HEK293T (cell line): ENCODE data around the gene CC2D1A.

ENCODE experiments used
- FOXA1 ChIP-seq: fragments of 450-650 bp; IDR thresholded peaks from 2 replicates; pipeline ENCODE4 v1.6.1; 2016; ENCODE audit warnings: mild to moderate bottlenecking
- FOXK2 ChIP-seq: fragments of 450-650 bp; IDR thresholded peaks from 2 replicates; pipeline ENCODE4 v1.6.1; 2016; ENCODE audit warnings: mild to moderate bottlenecking
- FOXM1 ChIP-seq: fragments of 450-650 bp; IDR thresholded peaks from 2 replicates; pipeline ENCODE4 v1.6.1; 2017; ENCODE audit warnings: mild to moderate bottlenecking, borderline replicate concordance
- L3MBTL2 ChIP-seq: fragments of 450-650 bp; conservative IDR thresholded peaks from 2 replicates; pipeline ENCODE4 v1.6.1; 2016; ENCODE audit warnings: mild to moderate bottlenecking
- NFRKB ChIP-seq: fragments of 450-650 bp; IDR thresholded peaks from 2 replicates; pipeline ENCODE4 v1.6.1; 2016; ENCODE audit warnings: mild to moderate bottlenecking, moderate library complexity
- SP1 ChIP-seq: fragments of 450-650 bp; IDR thresholded peaks from 2 replicates; pipeline ENCODE4 v1.6.1; 2017
- TARDBP ChIP-seq: fragments of 450-650 bp; IDR thresholded peaks from 2 replicates; pipeline ENCODE4 v1.6.1; 2016

GRCh38 chr19:13875824-13876223, 30.2 kb upstream of the CC2D1A start:
- TF ChIP-seq FOXM1 (no peak), SP1 (no peak), NFRKB (no peak), L3MBTL2 (no peak), TARDBP (no peak), FOXA1 (no peak), FOXK2 (no peak)
